DMS79 (cell line): ENCODE results near the gene RNU5B-1.
"Not testable (repeated sequence)": the region's sequence is repeated elsewhere in the genome, so short reads cannot be mapped to it uniquely, and the experiment has no call there.

ENCODE experiments used
- DNase-seq: peaks from one replicate; lab custom pipeline; 2025; lab: John Stamatoyannopoulos, UW

The RNU5B-1 gene

DNA sequence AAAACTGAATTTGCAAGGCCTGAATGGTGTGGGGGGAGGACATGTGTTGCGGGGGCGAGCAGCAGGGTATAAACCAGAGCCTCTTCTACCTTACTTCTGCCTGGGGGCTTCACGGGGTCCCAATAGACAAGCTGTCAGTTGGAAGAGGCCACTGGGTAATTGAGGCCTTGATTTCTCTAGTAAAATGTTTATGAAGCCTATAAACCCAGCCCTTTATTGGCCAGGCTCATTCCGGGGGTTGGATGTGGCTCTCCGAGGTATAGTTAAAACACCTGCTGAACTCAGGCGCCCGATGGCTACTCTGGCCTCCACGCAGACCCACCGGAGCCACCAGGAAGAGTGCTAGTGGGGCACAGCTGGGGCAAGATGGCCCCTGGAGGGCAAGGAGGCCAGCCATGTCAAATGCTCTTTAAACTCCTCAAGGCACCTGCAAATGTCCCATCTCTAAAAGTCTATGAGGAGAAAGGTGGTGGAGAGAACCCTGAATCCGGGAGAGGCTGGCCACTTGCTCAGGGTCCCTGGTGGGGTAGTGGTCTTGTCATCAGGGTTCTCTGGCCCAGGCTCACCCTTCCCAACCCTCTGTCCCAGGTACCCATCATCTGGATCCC is 39.0 kb downstream of the RNU5B-1 start:
- no peak for DNase-seq

- no peak for DNase-seq
These were observed 39.9 kb downstream of the RNU5B-1 start for GRCh38 chr15:65344214-65344913.

DNA sequence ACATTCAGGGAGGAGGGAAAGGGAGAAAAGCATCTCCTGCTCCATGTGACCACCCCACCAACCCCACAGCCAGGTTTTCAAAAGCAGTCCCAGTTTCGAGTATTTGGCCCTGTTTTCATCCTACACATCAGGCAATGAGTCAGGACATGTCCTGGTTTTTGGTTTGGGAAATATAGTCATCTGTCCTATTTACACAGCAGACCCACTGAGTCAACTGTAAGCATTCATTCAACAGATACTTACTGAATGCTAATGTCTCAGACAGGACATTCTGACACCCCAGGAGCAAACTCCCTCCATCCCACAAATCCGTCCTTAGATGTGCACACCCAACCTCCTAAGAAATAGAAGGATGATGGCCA is 40.4 kb downstream of the RNU5B-1 start:
- no peak for DNase-seq

GRCh38 chr15:65346856-65347598 is 42.5 kb downstream of the RNU5B-1 start:
- DNase-seq: no peak

- DNase-seq: not testable (repeated sequence)
These were observed 43.3 kb downstream of the RNU5B-1 start for GRCh38 chr15:65347756-65348155.

DNA sequence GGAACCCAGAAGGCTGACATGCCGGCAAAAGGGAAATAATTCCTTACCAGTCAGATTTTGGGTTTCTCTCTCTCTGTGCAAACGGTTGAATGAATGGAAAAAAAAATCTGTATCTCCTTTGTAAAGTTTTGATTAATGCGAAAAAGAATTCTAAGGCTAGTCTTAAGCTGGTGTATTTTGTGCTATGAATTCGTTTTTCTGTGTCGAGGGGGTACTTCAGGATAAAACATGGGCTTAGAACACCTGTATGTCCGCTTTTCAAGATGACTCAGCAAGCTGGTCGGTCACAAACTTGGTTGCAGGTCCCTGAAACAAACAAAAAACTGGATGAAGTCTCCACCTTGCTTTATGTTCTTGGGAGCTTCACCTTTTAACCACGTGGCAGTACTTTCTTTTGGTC is 44.9 kb downstream of the RNU5B-1 start:
- no peak for DNase-seq

- DNase-seq: not testable (repeated sequence)
These were observed 47.5 kb downstream of the RNU5B-1 start for GRCh38 chr15:65351972-65352371.
